GM12878 (cell line): ENCODE measurements around the gene SPACA1. TPM values are rescaled to one million over a fixed set of nuclear protein-coding genes. Genes with fewer than 3 reads are reported as not detected.

Source experiments
- ATAC-seq: fragments of 200-7000 bp; cut with Tn5 transposase; 3 replicates; pipeline ENCODE4 v1.9.1; 2020; ENCODE audit warnings: mild to moderate bottlenecking, moderate library complexity
- BruUV-seq: library from RNA; stranded (reverse); fragments of 400-500 nt; replicated peaks from 2 replicates; lab custom pipeline; 2021; lab: Mats Ljungman, UMichigan
- CTCF ChIA-PET: fragments of 300-600 bp; sonication (Branson Sonifier 250); formaldehyde crosslinking; extraction: SDS; loops from one replicate; lab custom pipeline; 2021; ENCODE audit warnings: inconsistent platforms; lab: Yijun Ruan, JAX
- POLR2A ChIA-PET: fragments of 350-600 bp; formaldehyde crosslinking; extraction: SDS; loops from one replicate; lab custom pipeline; 2021; ENCODE audit warnings: inconsistent platforms; lab: Charles Lee
- RAD21 ChIA-PET: fragments of 300-600 bp; sonication (Branson Sonifier 250); formaldehyde crosslinking; loops from one replicate; lab custom pipeline; 2023; ENCODE audit warnings: antibody characterized with exemption; ENCODE audit not compliant: unreplicated experiment; lab: Charles Lee
- SMC1A ChIA-PET: fragments of 300-600 bp; sonication (Branson Sonifier 250); formaldehyde crosslinking; loops from one replicate; lab custom pipeline; 2023; ENCODE audit not compliant: unreplicated experiment, uncharacterized antibody; lab: Charles Lee
- DNase-seq: peaks from one replicate; pipeline ENCODE4 v3.0.0-alpha.2; 2011; ENCODE audit warnings: low read depth, low spot score
- FAIRE-seq: peaks from 3 replicates; lab custom pipeline; 2011; peaks lifted over from hg19 to GRCh38; lab: Jason Lieb, UNC
- H2AFZ ChIP-seq: 2 replicates; pipeline ENCODE4 v1.6.0; 2011; ENCODE audit warnings: low read depth, low read length, control low read depth; ENCODE audit not compliant: control insufficient read depth
- H3K27ac ChIP-seq: 2 replicates; pipeline ENCODE4 v1.5.1; 2011; ENCODE audit warnings: control low read depth; ENCODE audit not compliant: control insufficient read depth, insufficient read depth
- H3K27me3 ChIP-seq, 2 experiments: replicated peaks in 1 of 2; 2 replicates each; pipeline versions ENCODE4 v1.6.0 to v1.6.1; 2011; ENCODE audit warnings: low read length in 1 of 2; ENCODE audit not compliant: control insufficient read depth in 2 of 2, insufficient read depth in 2 of 2
- H3K36me3 ChIP-seq, 2 experiments: 2 replicates each; pipeline ENCODE4 v1.5.1; 2011; ENCODE audit warnings: low read length in 1 of 2; ENCODE audit not compliant: control insufficient read depth in 2 of 2, insufficient read depth in 2 of 2
- H3K4me1 ChIP-seq: 2 replicates; pipeline ENCODE4 v1.6.1; 2011; ENCODE audit warnings: mild to moderate bottlenecking, low read length, moderate library complexity, mixed read lengths; ENCODE audit not compliant: control insufficient read depth, insufficient read depth
- H3K4me2 ChIP-seq: 2 replicates; pipeline ENCODE4 v1.6.0; 2011; ENCODE audit warnings: control low read depth; ENCODE audit not compliant: control insufficient read depth, insufficient read depth
- H3K4me3 ChIP-seq: fragments of 200-600 bp; sonication (generic); 2 replicates; pipeline ENCODE4 v1.5.1; 2016
- H3K79me2 ChIP-seq: 2 replicates; pipeline ENCODE4 v1.6.0; 2011; ENCODE audit warnings: low read length; ENCODE audit not compliant: control insufficient read depth, insufficient read depth
- H3K9ac ChIP-seq: 2 replicates; pipeline ENCODE4 v1.8.0; 2011; ENCODE audit warnings: low read length, control low read depth, mixed read lengths; ENCODE audit not compliant: control insufficient read depth, insufficient read depth
- H3K9me3 ChIP-seq: replicated peaks from 3 replicates; pipeline ENCODE4 v1.5.1; 2011; ENCODE audit warnings: mild to moderate bottlenecking, low read length; ENCODE audit not compliant: control insufficient read depth, insufficient read depth
- H4K20me1 ChIP-seq: 2 replicates; pipeline ENCODE4 v1.6.0; 2011; ENCODE audit not compliant: control insufficient read depth, insufficient read depth
- ATF2 ChIP-seq: IDR thresholded peaks from 2 replicates; pipeline ENCODE4 v1.6.1; 2012; ENCODE audit warnings: low read length, inconsistent platforms
- ATF3 ChIP-seq: IDR thresholded peaks from 2 replicates; pipeline ENCODE4 v1.6.1; 2011; ENCODE audit warnings: low read depth, mild to moderate bottlenecking, low read length, moderate library complexity, borderline replicate concordance; ENCODE audit errors: extremely low read depth
- CBX3 ChIP-seq: fragments of 200-600 bp; sonication (generic); IDR thresholded peaks from 2 replicates; pipeline ENCODE4 v1.6.1; 2016; ENCODE audit warnings: low read depth, borderline replicate concordance
- CUX1 ChIP-seq: IDR thresholded peaks from 2 replicates; pipeline ENCODE4 v1.6.1; 2012; ENCODE audit warnings: improper control_type of control experiment, low read depth, low read length; ENCODE audit not compliant: insufficient replicate concordance
- DPF2 ChIP-seq: fragments of 450-650 bp; IDR thresholded peaks from 2 replicates; pipeline ENCODE4 v1.6.1; 2017; ENCODE audit warnings: mild to moderate bottlenecking
- IRF3 ChIP-seq: fragments of 450-650 bp; IDR thresholded peaks from 2 replicates; pipeline ENCODE4 v1.6.1; 2014; ENCODE audit warnings: mild to moderate bottlenecking
- JUND ChIP-seq: IDR thresholded peaks from 2 replicates; pipeline ENCODE4 v1.6.1; 2012; ENCODE audit warnings: low read depth, mild to moderate bottlenecking, low read length, improper control_type of control experiment, moderate library complexity
- RELA ChIP-seq: fragments of 450-650 bp; IDR thresholded peaks from 2 replicates; pipeline ENCODE4 v1.8.0; 2014; ENCODE audit warnings: borderline replicate concordance; ENCODE audit not compliant: partially characterized antibody
- RFX5 ChIP-seq: IDR thresholded peaks from 2 replicates; pipeline ENCODE4 v1.6.1; 2011; ENCODE audit warnings: low read depth, low read length, improper control_type of control experiment
- SREBF2 ChIP-seq: IDR thresholded peaks from 2 replicates; pipeline ENCODE4 v1.6.1; 2012; ENCODE audit warnings: mild to moderate bottlenecking, low read length
- ZBED1 ChIP-seq: IDR thresholded peaks from 2 replicates; pipeline ENCODE4 v1.6.1; 2016; ENCODE audit warnings: borderline replicate concordance
- ZNF207 ChIP-seq: fragments of 450-650 bp; IDR thresholded peaks from 2 replicates; pipeline ENCODE4 v1.6.1; 2014; ENCODE audit warnings: antibody characterized with exemption, mild to moderate bottlenecking, borderline replicate concordance
- ZNF274 ChIP-seq: IDR thresholded peaks from one replicate; pipeline ENCODE4 v1.8.0; 2011; ENCODE audit not compliant: insufficient read length, insufficient read depth
- WGBS: methylation state at CpG from one replicate; pipeline ENCODE4 v1.1.6; 2016; ENCODE audit warnings: low lambda C conversion rate; ENCODE audit not compliant: insufficient replicate concordance, insufficient coverage; ENCODE audit errors: missing lambda C conversion rate; 5-methylcytosine and 5-hydroxymethylcytosine counted together
- in situ Hi-C: fragments of 300-500 bp; cut with MboI; formaldehyde crosslinking; loops from 9 replicates; pipeline ENCODE4 v1.14.3; 2018; ENCODE audit warnings: mixed read lengths
- intact Hi-C: fragments of 100-400 bp; cut with micrococcal nuclease; formaldehyde crosslinking; loops from one replicate; pipeline ENCODE4 v1.14.2; 2022; ENCODE audit not compliant: unreplicated experiment
- polyA plus RNA-seq, 11 experiments: library from polyadenylated mRNA; depleted of rRNA in 4 of 11; unstranded in 6 of 11; stranded (reverse) in 5 of 11; fragments of >200 nt; fragmentation: Nextera tagmentation in 4 of 11; fragmentation: Illumina TruSeq in 1 of 11; extraction: Ambion mirVana in 4 of 11; extraction: Trizol in 1 of 11; gene quantifications; 1 replicate in 1 of 11; 2 replicates in 10 of 11; pipeline versions ENCODE4 v1.2.1 to v1.2.3, GENCODE V29; 2011 to 2016; ENCODE audit warnings: inconsistent platforms in 2 of 11, missing spikeins in 2 of 11, low read depth in 1 of 11
- total RNA-seq, 4 experiments: library from RNA; depleted of rRNA in 3 of 4; stranded (reverse); fragments of >200 nt in 3 of 4; fragmentation: Illumina TruSeq in 1 of 4; extraction: Trizol in 1 of 4; gene quantifications; 2 replicates each; pipeline versions ENCODE4 v1.2.1 to v1.2.3, GENCODE V29; 2013 to 2021

Gene SPACA1
- total and polyA plus RNA-seq, 10 of the 15 experiments (the other 5 are each of a cell fraction or from before 2014, with no cell fraction given), result not detected

GRCh38 chr6:88006557-88006956 is 41.1 kb upstream of the SPACA1 start:
- WGBS, result 69% methylated on average over 12 of the region's 12 CpGs

More at GRCh38 chr6:88006557-88006956, 41.1 kb upstream of the SPACA1 start:
- no peaks in the 10 kb centered on the region for H3K79me2 ChIP-seq
- FAIRE-seq (no peak), ATAC-seq (no peak), DNase-seq (no peak)
- H4K20me1 ChIP-seq, result no peaks in the 10 kb centered on the region
- no peak for TF ChIP-seq RELA
- TF ChIP-seq SREBF2, result no peak
- TF ChIP-seq CBX3, result no peak
- no peak for TF ChIP-seq ATF3
- no peak for TF ChIP-seq ZNF274
- no peak for TF ChIP-seq ZNF207
- TF ChIP-seq RFX5, result no peak
- TF ChIP-seq ZBED1, result no peak
- TF ChIP-seq DPF2, result no peak
- no peak for TF ChIP-seq CUX1
- TF ChIP-seq ATF2, result no peak
- no peak for TF ChIP-seq JUND
- TF ChIP-seq IRF3, result no peak
- in situ Hi-C loops (no loop called here), intact Hi-C loops (no loop called here)
- no peaks in the 10 kb centered on the region for H3K4me1 ChIP-seq
- no peak overlapping the region for H3K4me2 ChIP-seq
- H3K36me3 ChIP-seq, result no peaks in the 10 kb centered on the region
- no peaks in the 10 kb centered on the region for H3K9me3 ChIP-seq
- no peak overlapping the region for H3K4me3 ChIP-seq
- H3K9ac ChIP-seq, result no peak overlapping the region
- ChIA-PET RAD21 (no interaction called here), CTCF (no interaction called here), SMC1A (no interaction called here), POLR2A (no interaction called here)
- H2AFZ ChIP-seq, result no peak overlapping the region
- H3K27me3 ChIP-seq, result no peaks in the 10 kb centered on the region
- H3K27ac ChIP-seq, result no peak overlapping the region
- BruUV-seq, result no TSS peak
